ENCODE measurements around the gene PXMP4. TPM values are rescaled to one million over a fixed set of nuclear protein-coding genes. Genes with fewer than 3 reads are reported as not detected.
A peak's percentile ranks its signal among the peaks of the same experiment; 100 is the strongest.

PXMP4 gene
- total and polyA plus RNA-seq, 9 of the 15 experiments (the other 6 are each of a cell fraction or from before 2014, with no cell fraction given), result 4.8 to 29.1 (median 6.8) TPM

GRCh38 chr20:33664085-33664761 lies 55.9 kb downstream of the PXMP4 start (continued):
- TF ChIP-seq ZKSCAN1 (IDR thresholded peaks at IDR 0.05; ENCODE audit: low read depth, low read length) (no peak), ZNF830 (CRISPR knock-in tag; IDR thresholded peaks at IDR 0.05) (no peak), BRF1 (IDR thresholded peaks at IDR 0.05; ENCODE audit: borderline replicate concordance, extremely low read depth, insufficient read length) (no peak), EZH2 (IDR thresholded peaks at IDR 0.05; ENCODE audit: borderline replicate concordance, low read depth, low read length) (no peak), U2AF1 (optimal IDR thresholded peaks at IDR 0.05; ENCODE audit: low read depth, low read length) (no peak), POU5F1 (IDR thresholded peaks at IDR 0.05; ENCODE audit: borderline replicate concordance, low read depth, low read length, partially characterized antibody) (no peak), PATZ1 (CRISPR knock-in tag; IDR thresholded peaks at IDR 0.05; ENCODE audit: borderline replicate concordance) (no peak), ZNF143 (CRISPR knock-in tag; IDR thresholded peaks at IDR 0.05) (no peak), TEAD2 (tag; IDR thresholded peaks at IDR 0.05) (no peak), DMBX1 (CRISPR knock-in tag; IDR thresholded peaks at IDR 0.05; ENCODE audit: borderline replicate concordance) (no peak), HNRNPUL1 (IDR thresholded peaks at IDR 0.05; ENCODE audit: low read length) (no peak), ZBTB5 (IDR thresholded peaks at IDR 0.05) (no peak), USF2 (CRISPR knock-in tag; IDR thresholded peaks at IDR 0.05) (peak; percentile 28), NFIC (IDR thresholded peaks at IDR 0.05) (no peak), CSDE1 (IDR thresholded peaks at IDR 0.05) (no peak), ZNF609 (CRISPR knock-in tag; IDR thresholded peaks at IDR 0.05; ENCODE audit: borderline replicate concordance) (no peak), ZNF766 (CRISPR knock-in tag; conservative IDR thresholded peaks at IDR 0.05) (no peak), MCM5 (IDR thresholded peaks at IDR 0.05; ENCODE audit: low read depth) (no peak)
